Stomach (tissue), 9 donors: ENCODE results near the gene F2R. TPM values are rescaled to one million over a fixed set of nuclear protein-coding genes. Genes with fewer than 3 reads are reported as not detected.

ENCODE experiments used
- DNase-seq, 2 donors: peaks; one replicate each; pipeline versions ENCODE4 v3.0.0 to v3.0.0-alpha.2; 2013 to 2019
- H3K27ac ChIP-seq, 5 donors: fragments of 200-600 bp in 4 of 5; sonication (generic) in 4 of 5; one replicate each; pipeline ENCODE4 v1.5.1; 2013 to 2019; ENCODE audit warnings: mild to moderate bottlenecking in 1 of 5, moderate library complexity in 1 of 5
- H3K27me3 ChIP-seq, 3 donors: fragments of 200-600 bp; sonication (generic); one replicate each; pipeline ENCODE4 v1.5.1; 2017 to 2019; ENCODE audit warnings: mixed run types in 1 of 3
- H3K36me3 ChIP-seq, 4 donors: fragments of 200-600 bp; sonication (generic); 1 replicate in 3 of 4; 2 replicates in 1 of 4; pipeline ENCODE4 v1.5.1; 2016 to 2019
- H3K4me1 ChIP-seq, 4 donors: fragments of 200-600 bp; sonication (generic); one replicate each; pipeline ENCODE4 v1.5.1; 2016 to 2019
- H3K4me3 ChIP-seq, 4 donors: fragments of 200-600 bp; sonication (generic) in 3 of 4; one replicate each; pipeline ENCODE4 v1.5.1; 2016 to 2019; ENCODE audit warnings: mild to moderate bottlenecking in 1 of 4
- H3K9me3 ChIP-seq, 4 donors: fragments of 200-600 bp; sonication (generic); one replicate each; pipeline ENCODE4 v1.5.1; 2016 to 2019
- CTCF ChIP-seq, 7 experiments: fragments of 450-650 bp in 4 of 7; fragments of 200-600 bp in 3 of 7; sonication (generic) in 3 of 7; IDR thresholded peaks; one replicate each; pipeline ENCODE4 v1.5.1; 2016 to 2019; ENCODE audit warnings: antibody characterized with exemption in 7 of 7, control low read depth in 2 of 7, mild to moderate bottlenecking in 1 of 7
- EP300 ChIP-seq: sonication (generic); formaldehyde crosslinking; IDR thresholded peaks from one replicate; pipeline ENCODE4 v1.6.1; 2017; ENCODE audit warnings: antibody characterized with exemption
- POLR2A ChIP-seq, 4 donors: fragments of 450-650 bp; IDR thresholded peaks; one replicate each; pipeline ENCODE4 v1.6.1; 2016; ENCODE audit warnings: antibody characterized with exemption in 4 of 4, control low read depth in 2 of 4, mild to moderate bottlenecking in 1 of 4, moderate library complexity in 1 of 4
- POLR2AphosphoS5 ChIP-seq, 3 donors: sonication (generic); formaldehyde crosslinking; IDR thresholded peaks; one replicate each; pipeline ENCODE4 v1.6.1; 2016; ENCODE audit warnings: antibody characterized with exemption in 3 of 3
- WGBS, 5 donors: extraction: QIAGEN DNeasy Blood & Tissue Kit in 3 of 5; methylation state at CpG; one replicate each; pipeline versions ENCODE4 v1.1.5 to v1.1.7; 2013 to 2018; 5-methylcytosine and 5-hydroxymethylcytosine counted together
- intact Hi-C: fragments of 100-400 bp; cut with DNase I; formaldehyde crosslinking; loops from one replicate; pipeline ENCODE4 v1.15.1; 2023; ENCODE audit warnings: low total_unique reads
- polyA plus RNA-seq, 3 donors: library from polyadenylated mRNA; stranded (reverse); fragments of 200-250 nt; gene quantifications; one replicate each; pipeline ENCODE4 v1.2.3, GENCODE V29; 2013
- total RNA-seq, 5 donors: library from RNA; depleted of rRNA; stranded (reverse); fragments of >200 nt; gene quantifications; one replicate each; pipeline versions ENCODE4 v1.1.0 to v1.2.3, GENCODE V29; 2014 to 2016
- donor health status: healthy with polysubstance abuse.
- donor health status: Bipolar disorder and iron deficiency.
- donor health status: healthy.

F2R gene
- total and polyA plus RNA-seq, 8 donors: 1.4 to 16.2 (median 5.8) TPM; not detected in 1

GRCh38 chr5:76762484-76762883 lies 46.6 kb downstream of the F2R start:
- Histone ChIP-seq H3K9me3 (peaks cover 0 to 17% (median 0%) of the 10 kb centered on the region in 4 donors), H3K4me3 (no peak overlapping the region), H3K4me1 (no peaks in the 10 kb centered on the region), H3K27me3 (no peaks in the 10 kb centered on the region), H3K36me3 (no peaks in the 10 kb centered on the region), H3K27ac (no peak overlapping the region)
- WGBS, 5 donors: 80 to 94% (median 84%) methylated on average over 2 of the region's 2 CpGs
- no peak for DNase-seq
- no peak for TF ChIP-seq POLR2AphosphoS5 (IDR thresholded peaks at IDR 0.05)
- no peak for TF ChIP-seq POLR2A (IDR thresholded peaks at IDR 0.05)
- TF ChIP-seq EP300: no peak
- TF ChIP-seq CTCF (IDR thresholded peaks at IDR 0.05): no peak
- intact Hi-C loops: no loop called here

- intact Hi-C loops: no loop called here
These were observed 47.2 kb downstream of the F2R start for GRCh38 chr5:76763136-76763535.

GRCh38 chr5:76764374-76764773 lies 48.4 kb downstream of the F2R start:
- no peaks in the 10 kb centered on the region for H3K4me1 ChIP-seq
- no peak for DNase-seq
- peaks cover 0 to 17% (median 0%) of the 10 kb centered on the region in 4 donors for H3K9me3 ChIP-seq
- no peak overlapping the region for H3K4me3 ChIP-seq
- no peaks in the 10 kb centered on the region for H3K27me3 ChIP-seq
- TF ChIP-seq CTCF (IDR thresholded peaks at IDR 0.05) (no peak), POLR2A (IDR thresholded peaks at IDR 0.05) (no peak), POLR2AphosphoS5 (IDR thresholded peaks at IDR 0.05) (no peak), EP300 (no peak)
- no peaks in the 10 kb centered on the region for H3K36me3 ChIP-seq
- H3K27ac ChIP-seq: no peak overlapping the region
- WGBS, 5 donors: 53 to 92% (median 72%) methylated on average over 3 of the region's 3 CpGs
- intact Hi-C loops: no loop called here

More at GRCh38 chr5:76763136-76763535, 47.2 kb downstream of the F2R start:
- H3K27me3 ChIP-seq: no peaks in the 10 kb centered on the region
- no peak overlapping the region for H3K27ac ChIP-seq
- no peak for DNase-seq
- TF ChIP-seq POLR2AphosphoS5 (IDR thresholded peaks at IDR 0.05) (no peak), POLR2A (IDR thresholded peaks at IDR 0.05) (no peak), EP300 (no peak), CTCF (IDR thresholded peaks at IDR 0.05) (no peak)
- H3K36me3 ChIP-seq: no peaks in the 10 kb centered on the region
- H3K4me1 ChIP-seq: no peaks in the 10 kb centered on the region
- H3K4me3 ChIP-seq: no peak overlapping the region
- peaks cover 0 to 17% (median 0%) of the 10 kb centered on the region in 4 donors for H3K9me3 ChIP-seq

GRCh38 chr5:76765249-76765648 lies 49.3 kb downstream of the F2R start:
- DNase-seq: no peak
- H3K4me3 ChIP-seq: no peak overlapping the region
- no peaks in the 10 kb centered on the region for H3K27me3 ChIP-seq
- no peak overlapping the region for H3K27ac ChIP-seq
- intact Hi-C loops: no loop called here
- no peaks in the 10 kb centered on the region for H3K36me3 ChIP-seq
- TF ChIP-seq EP300 (no peak), POLR2AphosphoS5 (IDR thresholded peaks at IDR 0.05) (no peak), CTCF (IDR thresholded peaks at IDR 0.05) (no peak), POLR2A (IDR thresholded peaks at IDR 0.05) (no peak)
- WGBS, 5 donors: 63 to 73% (median 66%) methylated on average over 3 of the region's 3 CpGs
- H3K4me1 ChIP-seq: no peaks in the 10 kb centered on the region
- H3K9me3 ChIP-seq: peaks cover 0 to 17% (median 0%) of the 10 kb centered on the region in 4 donors
